Activated T-cell treated with anti-CD3 and anti-CD28 coated beads for 24 hours (primary cell): Measurements from ENCODE around the gene AGTRAP.

Source experiments
- DNase-seq: peaks from one replicate; pipeline ENCODE4 v3.0.0-alpha.2; 2020; ENCODE audit warnings: low read depth

Gene AGTRAP

DNA sequence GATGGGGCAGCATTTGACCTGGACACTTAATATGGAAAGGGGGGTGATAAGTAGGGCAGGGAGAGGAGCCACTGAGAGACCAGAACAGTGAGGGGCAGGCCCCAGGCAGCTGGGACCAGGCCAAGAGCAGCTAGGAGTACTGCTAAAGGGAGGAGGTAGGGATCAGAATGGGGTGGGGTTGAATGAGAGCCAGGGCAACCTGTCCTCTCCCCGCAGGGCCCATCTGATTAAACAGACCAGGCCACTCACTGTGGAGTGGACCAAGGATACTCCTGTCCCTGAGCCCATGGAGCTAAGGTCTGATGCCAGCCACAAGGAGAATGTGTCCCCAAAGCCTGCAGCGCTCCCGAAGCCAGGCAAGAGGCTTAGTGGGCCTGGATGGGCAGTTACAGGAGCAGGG, 28.2 kb downstream of the AGTRAP start:
- DNase-seq, result no peak

DNA sequence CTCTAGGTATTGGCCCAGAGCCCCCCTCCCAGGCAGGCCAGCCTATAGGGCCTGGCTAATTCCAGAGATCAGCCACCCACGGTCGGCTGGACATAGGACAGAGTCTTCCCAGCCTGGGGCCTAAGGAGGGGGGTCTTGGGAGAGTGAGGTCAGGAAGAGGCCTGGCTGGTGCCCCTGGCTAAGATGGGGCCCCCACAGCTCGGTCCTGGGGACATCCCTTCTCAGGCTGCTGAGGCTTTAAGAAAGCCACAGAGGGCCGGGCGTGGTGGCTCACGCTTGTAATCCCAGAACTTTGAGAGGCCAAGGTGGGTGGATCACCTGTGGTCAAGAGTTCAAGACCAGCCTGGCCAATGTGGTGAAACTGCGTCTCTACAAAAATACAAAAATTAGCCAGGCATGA, 28.6 kb downstream of the AGTRAP start:
- DNase-seq, result no peak

DNA sequence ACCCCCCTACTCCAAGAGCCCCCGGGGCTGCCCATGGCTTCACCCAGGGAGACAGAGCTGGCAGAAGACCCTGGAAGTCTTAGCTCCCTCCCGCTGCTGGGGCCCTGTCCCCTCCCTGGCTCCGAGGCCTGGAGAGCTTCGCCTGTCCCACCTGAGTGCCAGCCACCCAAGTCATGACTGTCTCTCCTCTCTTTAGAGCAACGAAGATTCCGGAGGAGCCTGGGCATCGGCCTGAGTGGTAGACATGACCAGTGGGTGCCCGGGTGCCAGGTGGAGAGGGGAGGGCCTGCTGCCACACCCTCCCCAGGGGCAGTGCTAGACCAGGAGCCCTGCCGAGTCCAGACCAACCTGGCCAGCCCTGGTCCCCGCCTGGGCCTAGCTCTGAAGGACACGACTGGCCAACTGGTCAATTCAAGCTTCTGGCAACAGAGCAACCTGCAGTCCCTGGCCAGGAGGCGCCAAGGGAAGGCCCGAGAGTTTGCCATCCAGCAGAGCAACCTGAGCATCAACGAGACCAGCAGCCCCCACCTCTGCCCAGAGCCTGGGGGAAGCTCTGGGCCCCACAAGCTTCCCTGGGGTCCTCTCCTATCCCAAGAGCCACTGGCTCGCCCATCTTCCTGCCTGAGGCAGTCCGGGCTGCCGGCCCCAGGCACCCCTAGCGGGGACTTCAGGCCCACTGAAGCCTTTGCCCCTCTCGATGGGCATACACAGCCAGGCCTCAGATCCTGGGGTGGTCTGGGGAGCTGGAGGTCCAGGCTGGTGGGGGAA, 29.9 kb downstream of the AGTRAP start:
- no peak for DNase-seq

DNA sequence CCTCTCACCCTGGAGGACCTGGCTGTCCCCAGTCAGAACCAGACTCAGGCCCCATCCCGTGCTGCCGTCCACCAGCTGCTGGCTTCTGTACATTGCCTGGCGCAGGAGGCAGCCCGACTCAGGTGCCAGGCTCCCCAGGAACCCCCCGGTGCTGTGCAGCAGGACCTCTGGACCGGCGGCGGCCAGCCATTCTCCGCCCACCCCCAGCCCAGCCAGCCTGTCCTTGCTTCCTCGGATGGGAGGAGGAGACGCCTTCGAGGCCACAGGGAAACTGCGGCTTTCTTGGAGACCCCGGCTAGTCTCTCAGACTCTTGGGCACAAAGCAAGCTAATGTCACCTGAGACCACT, 30.5 kb downstream of the AGTRAP start:
- no peak for DNase-seq

DNA sequence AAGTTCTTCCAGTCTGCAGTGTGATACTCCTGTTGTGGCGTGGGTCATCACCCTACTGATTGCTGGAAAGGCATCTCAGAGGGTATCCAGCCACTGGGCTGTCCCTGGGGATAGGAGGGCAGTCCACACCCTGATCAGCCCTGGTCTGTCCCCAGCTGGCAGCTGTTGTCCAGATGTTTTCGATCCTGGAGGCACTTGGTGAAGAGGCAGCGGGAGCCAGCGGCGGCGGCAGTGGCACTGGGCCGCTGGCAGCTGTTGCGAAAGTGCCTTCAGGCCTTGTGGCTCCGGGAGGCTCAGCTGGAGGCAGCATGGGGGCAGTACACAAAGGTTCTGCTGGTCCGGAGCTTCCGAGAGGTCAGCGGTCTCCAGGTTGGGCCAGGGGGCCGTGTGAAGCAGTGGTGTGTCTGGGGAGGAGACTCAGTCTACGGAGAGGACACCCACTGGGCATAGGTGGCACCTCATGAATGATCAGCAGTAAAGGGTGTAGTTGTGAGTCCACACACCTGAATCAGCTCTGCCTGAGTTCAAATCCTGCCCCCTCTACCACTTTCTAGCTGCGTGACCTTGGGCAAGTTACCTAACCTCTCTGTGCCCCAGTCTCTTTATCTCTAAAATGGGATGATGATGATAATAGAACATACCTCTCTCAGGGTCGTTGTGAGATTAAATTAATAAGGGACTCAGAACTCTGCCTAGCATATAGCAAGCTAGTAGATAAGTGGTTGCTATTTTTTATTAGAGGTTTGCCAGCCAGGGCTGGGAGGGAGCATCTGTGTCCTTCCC, 32.2 kb downstream of the AGTRAP start:
- no peak for DNase-seq

DNA sequence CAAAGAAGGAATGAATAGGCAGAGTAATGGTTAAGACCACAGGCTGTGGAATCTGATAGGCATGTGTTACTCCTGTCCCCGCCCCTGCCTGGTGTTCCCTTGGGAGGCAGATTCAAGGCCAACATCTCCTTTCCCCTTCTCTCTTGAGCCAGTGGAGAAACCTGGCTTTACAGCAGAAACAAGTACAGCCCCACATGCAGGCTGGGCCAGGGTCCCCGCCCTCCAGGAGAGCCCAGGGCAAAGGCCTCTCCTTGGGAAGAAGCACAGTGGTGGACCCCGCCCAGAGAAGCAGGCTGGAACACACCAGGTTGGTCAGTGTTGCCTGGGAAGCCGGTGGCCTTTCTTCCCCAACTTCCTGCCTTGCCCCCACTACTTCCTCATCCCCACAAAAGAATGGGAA, 32.9 kb downstream of the AGTRAP start:
- no peak for DNase-seq

DNA sequence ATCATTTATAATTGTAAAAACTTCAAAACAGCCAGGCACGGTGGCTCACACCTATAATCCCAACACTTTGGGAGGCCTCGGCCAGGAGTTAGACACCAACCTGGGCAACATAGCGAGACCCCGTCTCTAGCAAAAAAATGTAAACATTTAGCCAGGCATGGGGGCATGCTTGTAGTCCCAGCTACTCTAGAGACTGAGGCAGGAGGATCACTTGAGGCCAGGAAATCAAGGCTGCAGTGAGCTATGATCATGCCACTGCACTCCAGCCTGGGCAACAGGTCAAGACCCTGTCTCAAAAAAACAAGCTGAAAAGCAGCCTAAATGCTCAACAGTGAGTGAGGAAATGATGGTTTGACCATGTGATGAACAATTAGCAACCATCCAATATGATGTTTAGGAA, 33.3 kb downstream of the AGTRAP start:
- no peak for DNase-seq

DNA sequence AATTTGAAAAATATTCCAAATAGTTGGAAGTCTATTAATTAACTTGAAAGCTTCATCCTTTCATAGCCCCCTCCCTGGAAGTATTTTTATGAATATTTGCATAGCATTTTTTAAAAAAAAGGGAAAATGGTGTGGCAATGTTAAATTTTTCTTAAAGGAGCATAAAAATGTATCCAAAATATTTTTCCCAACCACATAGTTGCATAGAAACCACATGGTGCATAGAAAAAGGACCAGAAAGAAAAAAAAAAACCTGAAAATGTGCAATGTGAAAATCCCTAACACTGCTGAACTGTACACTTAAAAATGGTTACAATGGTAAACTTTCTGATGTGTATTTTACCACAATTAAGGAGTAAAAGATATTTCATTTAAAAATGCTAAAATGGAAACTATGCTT, 34.1 kb downstream of the AGTRAP start:
- no peak for DNase-seq

DNA sequence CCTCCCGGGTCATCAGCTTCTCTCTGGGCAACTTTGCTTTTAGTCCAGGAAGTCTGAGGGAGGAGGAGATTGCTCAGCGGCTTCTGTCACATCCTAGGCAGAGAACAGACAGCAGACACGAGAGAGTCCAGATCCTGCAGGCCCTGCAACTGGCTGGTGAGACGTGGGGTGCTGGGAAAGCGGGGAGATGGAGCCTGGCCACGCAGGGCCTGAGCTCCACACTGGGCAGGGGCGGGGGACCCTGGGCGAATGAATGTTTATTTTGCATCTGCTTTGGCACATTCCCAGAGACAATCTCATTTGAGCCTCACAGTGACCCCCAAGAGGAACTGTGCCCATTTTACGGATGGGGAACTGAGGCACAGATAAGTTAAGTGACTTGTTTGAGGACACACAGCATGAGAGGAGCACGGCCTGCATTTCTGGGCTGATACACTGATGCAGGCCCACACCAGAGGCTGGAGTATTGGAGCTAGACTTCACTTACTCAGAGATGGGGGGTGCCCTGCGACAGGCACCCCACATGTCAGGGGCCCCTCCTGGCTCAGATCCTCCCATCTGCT, 35.6 kb downstream of the AGTRAP start:
- DNase-seq, result no peak

DNA sequence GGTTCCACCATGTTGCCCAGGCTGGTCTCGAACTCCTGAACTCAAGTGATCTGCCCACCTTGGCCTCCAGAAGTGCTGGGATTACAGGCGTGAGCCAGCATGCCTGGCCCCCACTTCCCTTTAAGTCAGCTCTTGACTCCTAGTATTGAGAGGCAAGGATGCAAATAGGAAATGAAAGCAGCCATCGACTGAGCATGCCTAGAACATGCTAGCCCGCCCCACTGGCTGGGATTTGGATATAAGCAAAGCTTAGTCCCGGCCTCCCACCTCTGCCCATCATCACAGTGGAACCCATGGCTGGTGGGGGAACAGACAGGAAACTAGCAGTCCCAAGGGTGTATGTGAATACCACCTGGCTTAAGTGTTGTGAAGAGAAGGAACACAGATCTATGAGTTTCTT, 36.5 kb downstream of the AGTRAP start:
- DNase-seq, result no peak

DNA sequence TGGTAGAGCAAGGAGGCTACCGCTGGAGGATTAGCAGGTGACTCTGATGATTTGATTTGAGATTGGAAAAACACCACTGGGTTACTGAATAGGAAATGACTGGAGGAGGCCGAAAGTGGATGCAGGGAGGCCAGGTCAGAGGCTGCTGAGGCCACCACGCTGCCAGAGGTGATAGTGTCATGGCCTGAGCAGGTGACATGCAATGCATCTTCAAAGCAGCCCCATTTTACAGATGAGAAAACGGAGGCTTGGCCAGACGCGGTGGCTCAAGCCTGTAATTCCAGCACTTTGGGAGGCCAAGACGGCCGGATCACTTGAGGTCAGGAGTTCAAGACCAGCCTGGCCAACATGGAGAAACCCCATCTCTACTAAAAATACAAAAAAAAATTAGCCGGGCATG, 38.8 kb downstream of the AGTRAP start:
- DNase-seq, result no peak

DNA sequence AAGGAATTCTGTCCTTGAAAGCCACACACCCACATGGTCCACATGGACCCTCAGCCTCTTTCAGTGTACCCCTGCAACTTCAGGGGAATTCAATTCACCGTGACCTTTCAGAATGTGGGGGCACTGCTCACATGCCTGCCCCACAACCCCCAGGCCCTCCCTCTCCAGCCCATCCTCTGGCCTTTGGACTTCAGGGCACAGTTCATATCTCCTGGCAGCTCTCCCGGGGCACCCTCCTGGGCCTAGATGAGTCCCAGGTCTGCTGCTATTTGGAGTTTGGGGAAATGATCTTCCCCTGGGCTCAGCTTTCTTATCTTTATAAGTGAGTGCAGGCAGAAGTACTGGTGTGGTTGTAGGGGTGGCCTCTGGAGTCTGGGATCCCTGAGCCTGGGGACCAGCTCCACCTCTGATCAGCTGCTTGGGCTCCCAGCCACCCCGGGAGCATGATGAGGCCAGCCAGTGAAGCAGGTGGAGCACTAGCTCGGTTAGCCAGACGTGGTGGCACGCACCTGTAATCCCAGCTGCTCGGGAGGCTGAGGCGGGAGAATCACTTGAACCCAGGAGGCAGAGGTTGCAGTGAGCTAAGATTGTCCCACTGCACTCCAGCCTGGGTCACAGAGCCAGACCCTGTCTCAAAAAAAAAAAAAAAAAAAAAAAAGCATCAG, 41.9 kb downstream of the AGTRAP start:
- no peak for DNase-seq

DNA sequence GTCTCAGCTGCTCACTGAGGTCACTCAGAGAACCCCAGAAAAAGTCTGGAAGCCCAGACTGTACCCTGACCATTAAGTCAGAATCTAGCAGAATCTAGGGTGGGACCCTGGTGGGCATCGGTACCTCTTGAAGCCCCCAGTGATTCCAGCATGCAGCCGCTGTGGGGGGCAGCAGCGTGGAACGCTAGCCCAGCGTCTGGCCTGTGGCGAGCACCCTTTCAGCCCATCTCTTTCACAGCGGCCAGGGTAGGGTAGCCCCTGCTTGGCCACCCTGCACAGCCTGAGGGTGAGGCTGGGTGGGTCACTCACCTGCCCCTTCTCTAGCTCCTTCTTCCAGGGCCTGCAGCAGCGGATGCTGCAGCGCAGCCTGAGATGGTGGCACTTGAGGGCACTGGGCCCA, 42.4 kb downstream of the AGTRAP start:
- no peak for DNase-seq

DNA sequence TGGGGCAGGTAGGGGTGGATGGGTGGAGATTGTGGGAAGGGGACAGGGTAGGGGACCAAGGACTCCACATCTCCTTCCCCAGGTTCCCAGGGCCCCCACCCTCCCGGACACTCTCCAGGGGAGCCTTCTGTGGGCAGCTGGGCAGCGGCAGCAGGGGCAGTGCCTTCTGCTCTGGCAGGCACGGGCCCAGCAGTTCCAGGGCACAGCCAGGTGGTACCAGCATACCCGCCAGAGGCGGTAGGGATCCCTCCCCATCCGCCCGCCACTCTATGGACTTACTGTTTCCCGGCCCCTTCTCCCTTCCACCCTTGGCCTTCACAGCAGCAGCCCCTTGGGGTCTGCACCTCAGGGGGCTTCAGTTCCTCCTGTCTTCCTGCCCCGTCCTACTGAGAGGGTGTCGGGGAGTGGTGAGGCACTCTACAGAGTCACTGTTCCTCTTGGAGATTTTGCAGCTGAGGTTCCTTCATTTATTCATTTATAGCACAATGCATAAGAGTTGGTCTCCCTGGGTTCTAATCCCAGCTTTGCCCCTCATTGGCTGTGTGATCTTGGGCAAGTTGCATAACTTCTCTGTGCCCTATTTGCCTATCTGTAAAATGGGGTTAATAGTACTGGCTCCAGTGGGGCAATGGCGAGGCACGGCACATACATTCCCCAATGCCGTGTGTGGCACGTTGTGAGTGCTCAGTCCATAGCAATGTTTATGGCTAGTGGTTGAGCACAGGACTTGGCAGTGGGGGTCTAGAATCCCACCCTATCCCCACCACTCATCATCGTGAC, 43.1 kb downstream of the AGTRAP start:
- DNase-seq, result no peak

DNA sequence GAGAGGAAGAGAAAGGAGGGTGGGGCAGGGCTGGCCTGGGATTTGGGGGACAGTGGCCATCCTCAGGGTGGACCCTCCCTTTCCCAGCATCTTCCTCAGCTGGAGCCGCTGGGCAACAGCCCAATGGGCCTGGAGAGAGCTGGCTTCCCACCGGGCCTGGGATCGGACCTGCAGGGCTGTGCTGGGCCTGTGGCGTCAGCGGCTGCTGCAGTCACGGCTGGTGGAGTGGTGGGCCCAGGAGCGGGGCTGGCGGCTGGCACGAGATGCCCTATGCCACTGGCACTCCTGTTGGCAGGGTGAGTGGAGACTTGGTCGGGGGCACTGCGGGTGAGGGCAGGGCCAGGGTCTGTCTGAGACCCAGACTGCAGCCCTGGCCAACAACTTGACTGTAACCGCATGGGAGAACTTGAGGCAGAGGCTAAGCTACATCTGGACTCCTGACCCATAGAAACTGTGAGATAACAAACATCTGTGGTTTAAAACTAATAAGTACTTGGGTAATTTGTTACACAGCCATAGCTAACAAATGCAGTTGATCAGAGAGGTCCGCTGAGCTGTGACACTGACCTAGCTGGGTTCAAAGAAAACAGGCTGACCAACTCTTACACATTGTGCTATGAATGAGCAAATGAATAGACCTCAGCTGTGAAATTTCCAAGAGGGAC, 43.9 kb downstream of the AGTRAP start:
- no peak for DNase-seq

DNA sequence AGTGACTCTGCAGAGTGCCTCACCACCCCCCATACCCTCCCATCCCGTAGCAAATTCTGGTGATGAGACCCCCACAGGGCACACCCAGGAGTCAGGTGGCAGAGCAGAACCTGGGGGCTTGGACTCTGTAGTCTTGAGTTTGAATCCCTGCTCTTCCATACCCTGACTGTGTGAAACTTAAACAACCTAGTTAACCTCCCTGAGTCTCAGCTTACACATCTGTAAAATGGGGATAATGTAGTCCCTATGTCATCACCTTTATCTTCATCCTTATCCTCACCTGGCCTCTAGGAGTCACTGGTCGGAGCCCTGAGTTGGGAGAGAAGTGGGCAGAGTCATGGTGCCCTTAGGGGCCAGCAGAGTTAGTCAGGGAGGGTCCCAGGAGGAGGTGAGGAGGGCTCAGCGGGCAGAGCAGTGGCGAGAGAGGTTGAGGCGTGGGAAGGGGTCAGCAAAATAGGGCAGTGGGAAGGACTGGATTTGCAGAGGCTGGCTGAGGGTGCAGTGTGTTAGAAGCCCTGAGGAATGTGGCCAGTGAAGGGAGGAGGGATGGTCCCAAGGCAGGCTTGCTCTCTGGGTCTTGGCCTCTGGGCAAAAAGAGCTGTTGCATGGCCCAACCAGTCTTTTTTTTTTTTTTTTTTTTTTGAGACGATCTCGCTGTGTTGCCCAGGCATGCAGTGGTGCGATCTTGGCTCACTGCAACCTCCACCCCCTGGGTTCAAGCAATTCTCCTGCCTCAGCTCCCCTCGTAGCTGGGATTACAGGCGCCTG, 44.6 kb downstream of the AGTRAP start:
- DNase-seq, result no peak

DNA sequence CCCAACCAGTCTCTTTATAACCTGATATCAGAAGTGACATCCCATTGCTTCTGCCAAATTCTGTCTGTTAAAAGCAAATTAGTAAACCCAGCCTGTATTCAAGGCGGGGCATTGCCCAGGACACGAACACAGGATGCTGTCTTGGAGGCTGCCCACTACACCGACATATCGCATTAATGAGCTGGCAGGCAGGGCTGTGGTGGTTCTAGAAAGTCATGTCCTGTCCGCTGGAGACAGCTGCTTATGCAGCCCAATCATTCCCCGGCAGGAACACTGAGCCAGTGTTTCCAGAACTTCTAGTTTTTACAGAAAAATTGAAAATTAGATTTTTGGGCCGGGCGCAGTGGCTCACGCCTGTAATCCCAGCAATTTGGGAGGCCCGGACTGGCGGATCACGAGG, 45.4 kb downstream of the AGTRAP start:
- no peak for DNase-seq

DNA sequence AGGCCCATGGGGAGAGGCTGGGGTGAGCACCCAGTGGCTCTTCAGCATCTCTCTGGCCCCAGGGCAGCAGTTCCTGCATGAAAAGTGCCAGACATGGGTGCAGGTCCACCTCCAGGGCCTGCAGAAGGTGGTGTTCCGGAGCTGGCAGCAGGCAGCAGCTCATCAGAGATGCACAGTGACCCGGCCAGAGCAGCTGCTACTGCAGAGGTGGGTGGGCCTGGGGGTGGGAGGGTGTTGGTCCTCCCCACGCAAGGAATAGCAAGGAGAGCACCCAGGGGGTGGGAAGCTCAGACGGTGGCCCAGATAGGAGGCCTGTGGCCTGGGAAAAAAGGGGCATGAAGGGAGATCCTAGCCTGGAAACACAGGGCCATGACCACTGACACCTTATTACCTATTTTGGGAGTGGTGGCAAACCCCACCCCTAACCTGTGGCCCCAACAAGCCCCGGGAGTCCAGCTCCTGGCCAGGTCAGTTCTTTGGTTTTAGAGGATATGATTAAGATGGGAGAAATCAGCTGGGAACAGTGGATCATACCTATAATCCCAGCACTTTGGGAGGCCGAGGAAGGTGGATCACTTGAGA, 46.3 kb downstream of the AGTRAP start:
- DNase-seq, result no peak

DNA sequence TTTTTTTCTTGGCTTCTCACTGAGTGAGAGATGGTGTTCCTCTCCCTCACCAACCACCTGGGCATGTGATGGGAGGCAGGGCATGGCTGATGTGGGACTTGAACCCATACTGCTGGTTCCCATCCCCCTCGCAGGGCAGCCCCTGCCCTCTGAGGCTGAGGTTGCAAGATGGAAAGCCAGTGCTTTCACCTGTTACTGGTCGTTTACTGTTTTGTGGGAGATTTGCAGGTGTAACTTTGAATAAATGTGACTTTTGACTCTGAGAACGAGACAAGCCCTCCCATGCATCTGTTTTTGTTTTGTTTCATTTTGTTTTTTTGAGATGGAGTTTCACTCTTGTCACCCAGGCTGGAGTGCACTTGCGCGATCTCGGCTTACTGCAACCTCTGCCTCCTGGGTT, 47.6 kb downstream of the AGTRAP start:
- DNase-seq, result no peak

DNA sequence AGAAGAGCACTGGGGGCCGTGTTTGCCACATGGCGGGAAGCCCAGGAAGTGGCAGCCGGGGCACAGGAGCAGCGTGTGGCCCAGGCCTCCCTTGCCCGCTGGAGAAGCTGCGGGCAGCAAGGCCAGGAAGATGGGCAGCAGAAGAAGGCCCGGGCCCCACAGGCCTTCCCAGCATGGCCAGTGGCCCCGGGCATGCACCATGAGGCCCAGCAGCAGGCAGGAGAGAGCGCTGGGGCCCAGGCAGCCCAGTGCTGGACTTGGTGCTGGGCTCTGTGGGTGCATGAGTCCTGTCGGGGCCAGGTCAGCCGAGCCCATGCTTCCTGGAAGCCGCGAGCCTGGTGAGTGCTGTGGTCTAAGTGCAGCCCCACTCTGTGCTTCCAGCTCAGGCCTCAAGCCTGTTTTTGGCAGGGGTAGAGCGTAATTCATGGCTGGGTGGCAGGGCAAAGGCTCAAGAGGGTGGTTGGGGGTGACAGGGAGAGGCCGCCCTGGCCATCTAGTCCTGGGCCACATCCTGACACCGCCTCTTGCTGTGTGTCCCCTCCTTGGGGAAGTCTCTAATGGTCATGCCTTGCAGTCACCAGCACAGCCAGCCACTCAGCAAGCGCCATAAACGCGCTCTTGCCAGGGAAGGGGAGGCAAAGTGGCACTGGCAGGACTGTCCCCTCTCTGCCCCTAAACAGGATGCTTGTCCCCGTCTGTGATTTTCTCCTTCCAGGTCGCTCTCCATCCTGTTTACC, 48.5 kb downstream of the AGTRAP start:
- no peak for DNase-seq
